ENCODE data around the gene ADD2. TPM values are rescaled to one million over a fixed set of nuclear protein-coding genes. Genes with fewer than 3 reads are reported as not detected.

The ADD2 gene
- total RNA-seq, 3 donors from 2014 or later = 4.8 to 13.7 (median 8.0) TPM

DNA sequence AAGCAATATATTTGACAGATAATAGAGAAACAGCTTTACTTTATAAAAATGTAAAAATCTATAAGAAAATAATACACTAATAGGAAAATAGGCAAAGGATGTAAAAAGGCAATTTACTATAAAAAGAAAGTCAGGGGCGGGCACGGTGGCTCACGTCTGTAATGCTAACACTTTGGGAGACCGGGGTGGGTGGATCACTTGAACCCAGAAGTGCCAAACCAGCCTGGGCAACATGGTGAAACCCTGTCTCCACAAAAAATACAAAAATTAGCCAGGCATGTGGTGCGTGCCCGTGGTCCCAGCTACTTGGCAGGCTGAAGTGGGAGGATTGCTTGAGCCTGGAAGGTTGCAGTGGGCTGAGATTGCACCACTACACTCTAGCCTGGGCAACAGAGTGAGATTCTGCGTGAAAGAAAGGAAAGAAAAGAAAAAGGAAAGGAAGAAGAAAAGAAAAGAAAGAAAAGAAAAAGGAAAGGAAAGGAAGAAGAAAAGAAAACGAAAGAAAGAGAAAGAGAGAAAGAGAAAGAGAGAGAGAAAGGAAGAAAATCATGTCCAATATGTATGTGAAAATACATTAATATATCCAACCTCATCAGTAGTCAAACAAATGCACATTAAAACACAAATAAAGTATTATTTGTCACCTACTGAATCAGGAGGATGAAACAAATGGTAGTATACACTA, 65.1 kb downstream of the ADD2 start:
- ATAC-seq = no peak
- H3K4me1 Mint-ChIP-seq (ENCODE audit: low read depth) = no peaks in the 10 kb centered on the region
- H3K27me3 Mint-ChIP-seq (ENCODE audit: low read depth) = peaks cover 2% of the 10 kb centered on the region
- no peaks in the 10 kb centered on the region for H3K36me3 Mint-ChIP-seq (ENCODE audit: insufficient read depth)
- no peak overlapping the region for H3K4me3 Mint-ChIP-seq
- DNase-seq = no peak
- no peaks in the 10 kb centered on the region for H3K9me3 Mint-ChIP-seq

DNA sequence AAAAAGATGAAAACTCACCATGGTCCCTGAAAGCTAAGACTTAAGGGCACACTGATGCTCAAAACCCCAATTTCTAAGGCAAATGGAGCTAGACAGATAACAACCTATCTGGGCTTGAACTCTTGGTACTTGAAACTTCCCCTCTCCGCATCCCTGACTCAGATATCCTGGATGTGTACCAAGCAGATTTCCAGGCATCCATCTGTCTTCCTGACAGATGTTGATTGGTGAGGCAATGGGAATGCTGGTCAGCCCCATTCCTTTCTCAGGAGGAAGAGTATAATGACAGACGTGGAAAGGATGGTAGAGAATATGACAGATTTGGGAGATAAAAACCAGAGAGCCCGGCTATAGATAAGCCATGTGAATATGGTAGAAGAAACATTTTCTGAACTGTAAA, 69.2 kb downstream of the ADD2 start:
- Mint-ChIP-seq H3K4me3 (no peak overlapping the region), H3K27me3 (ENCODE audit: low read depth) (peaks cover 7% of the 10 kb centered on the region)

GRCh38 chr2:70697603-70698383, 70.2 kb downstream of the ADD2 start:
- Mint-ChIP-seq H3K4me3 (no peak overlapping the region), H3K9me3 (no peaks in the 10 kb centered on the region), H3K4me1 (ENCODE audit: low read depth) (no peaks in the 10 kb centered on the region), H3K27me3 (ENCODE audit: low read depth) (peaks cover 7% of the 10 kb centered on the region), H3K36me3 (ENCODE audit: insufficient read depth) (no peaks in the 10 kb centered on the region)
- ATAC-seq (no peak), DNase-seq (no peak)

More for the DNA sequence above, 69.2 kb downstream of the ADD2 start:
- DNase-seq = no peak
- Mint-ChIP-seq H3K36me3 (ENCODE audit: insufficient read depth) (no peaks in the 10 kb centered on the region), H3K9me3 (no peaks in the 10 kb centered on the region), H3K4me1 (ENCODE audit: low read depth) (no peaks in the 10 kb centered on the region)
- ATAC-seq = no peak

DNA sequence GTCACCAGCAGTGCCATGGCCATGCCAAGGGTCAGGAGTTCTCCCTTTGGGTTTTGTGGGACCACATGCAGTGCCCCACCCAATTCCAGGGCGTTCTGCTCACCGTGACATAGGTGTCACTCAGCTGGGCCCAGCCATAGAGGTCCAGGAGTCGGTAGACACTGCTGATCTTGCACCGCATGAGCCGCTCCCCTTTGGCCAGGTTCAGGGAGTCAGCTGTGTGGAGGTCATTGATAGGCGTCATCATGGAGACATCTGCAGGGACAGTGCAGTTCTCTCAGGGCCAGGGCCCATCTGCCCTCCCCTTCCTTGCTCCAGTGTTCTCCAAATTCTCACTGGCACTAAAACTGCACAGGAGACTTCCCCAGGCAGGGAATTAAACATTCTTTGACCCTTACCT, 71.9 kb downstream of the ADD2 start:
- Mint-ChIP-seq H3K9me3 (no peaks in the 10 kb centered on the region), H3K4me3 (no peak overlapping the region), H3K36me3 (ENCODE audit: insufficient read depth) (no peaks in the 10 kb centered on the region), H3K27me3 (ENCODE audit: low read depth) (peaks cover 7% of the 10 kb centered on the region), H3K4me1 (ENCODE audit: low read depth) (no peaks in the 10 kb centered on the region)
- ATAC-seq = no peak
- DNase-seq = no peak

DNA sequence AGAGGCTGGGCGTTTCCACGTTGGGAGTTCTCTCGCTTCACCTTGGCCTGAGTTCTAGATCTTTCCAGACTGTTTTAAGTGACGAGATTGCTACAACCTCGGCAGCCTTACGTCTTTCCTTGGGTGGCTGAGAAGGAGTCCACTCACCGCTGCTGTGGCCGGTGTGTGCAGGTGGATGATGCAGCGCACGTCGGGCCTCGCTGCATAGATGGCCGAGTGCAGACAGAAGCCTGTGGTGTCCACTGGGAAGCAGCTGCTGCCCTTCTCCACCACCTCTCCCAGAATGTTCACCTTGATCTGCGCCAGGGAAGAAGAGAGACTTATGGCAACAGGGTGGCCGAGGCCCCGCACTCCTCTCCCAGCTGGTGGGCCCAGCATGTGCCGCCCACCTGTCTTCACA, 75.7 kb downstream of the ADD2 start:
- Mint-ChIP-seq H3K4me3 (no peak overlapping the region), H3K9me3 (no peaks in the 10 kb centered on the region), H3K27me3 (ENCODE audit: low read depth) (peaks cover 2% of the 10 kb centered on the region)

DNA sequence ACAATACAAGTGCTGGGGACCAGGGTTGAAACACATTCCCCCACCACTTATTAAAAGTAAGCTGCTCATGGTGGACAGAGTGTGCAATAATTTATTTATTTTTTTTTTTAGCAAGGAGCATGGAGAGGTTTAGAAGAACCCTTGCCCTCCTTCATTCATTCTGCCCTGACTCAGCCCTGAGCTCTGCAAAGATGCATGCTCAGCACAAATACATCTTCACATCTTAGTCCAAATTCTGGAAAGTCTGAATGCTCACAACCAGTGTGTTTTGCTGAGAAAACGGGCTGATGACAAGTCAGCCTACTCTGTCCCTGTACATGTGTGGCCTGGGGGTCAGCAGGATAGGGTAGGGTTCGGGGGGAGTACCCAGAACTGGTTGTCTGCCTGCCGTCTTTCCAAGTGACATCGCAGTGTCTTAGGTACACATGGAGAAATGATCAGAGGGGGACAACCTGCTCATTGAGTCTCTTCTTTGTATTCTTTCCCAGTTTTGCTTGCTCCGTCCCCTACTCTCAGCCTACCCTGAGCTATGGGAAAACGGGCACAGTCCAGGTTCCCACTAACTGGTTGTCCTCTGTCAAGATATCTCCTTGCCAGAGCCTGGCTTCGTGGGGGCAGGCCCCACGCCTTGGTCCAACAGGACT, 76.4 kb downstream of the ADD2 start:
- Mint-ChIP-seq H3K4me1 (ENCODE audit: low read depth) (no peaks in the 10 kb centered on the region), H3K27me3 (ENCODE audit: low read depth) (no peaks in the 10 kb centered on the region), H3K9me3 (no peaks in the 10 kb centered on the region), H3K36me3 (ENCODE audit: insufficient read depth) (no peaks in the 10 kb centered on the region), H3K4me3 (no peak overlapping the region)
- DNase-seq (no peak), ATAC-seq (no peak)

More for the DNA sequence above, 75.7 kb downstream of the ADD2 start:
- Mint-ChIP-seq H3K4me1 (ENCODE audit: low read depth) (no peaks in the 10 kb centered on the region), H3K36me3 (ENCODE audit: insufficient read depth) (no peaks in the 10 kb centered on the region)
- ATAC-seq (no peak), DNase-seq (no peak)

DNA sequence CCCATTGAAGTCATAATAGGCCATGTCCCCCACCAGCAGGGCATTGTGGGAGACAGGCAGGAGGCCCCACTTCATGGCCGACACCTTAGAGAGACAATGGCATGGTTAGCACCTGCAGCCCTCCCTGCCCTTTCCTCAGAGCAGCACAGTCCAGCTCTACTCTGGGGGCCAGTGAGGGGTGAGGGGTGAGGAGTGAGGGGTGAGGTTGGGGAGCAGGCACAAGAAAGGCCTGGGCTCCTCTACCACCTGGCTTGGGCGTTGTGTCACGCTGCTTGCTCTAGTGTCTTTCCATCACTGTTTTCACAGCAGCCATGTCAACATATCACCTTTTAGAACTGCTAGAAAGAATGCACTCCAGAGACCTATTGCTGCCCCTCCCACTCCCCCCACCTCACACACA, 77.2 kb downstream of the ADD2 start:
- Mint-ChIP-seq H3K27me3 (ENCODE audit: low read depth) (peaks cover 3% of the 10 kb centered on the region), H3K4me3 (no peak overlapping the region), H3K9me3 (no peaks in the 10 kb centered on the region), H3K4me1 (ENCODE audit: low read depth) (no peaks in the 10 kb centered on the region), H3K36me3 (ENCODE audit: insufficient read depth) (no peaks in the 10 kb centered on the region)
- DNase-seq (no peak), ATAC-seq (no peak)

GRCh38 chr2:70688427-70688826, 79.6 kb downstream of the ADD2 start:
- Mint-ChIP-seq H3K36me3 (ENCODE audit: insufficient read depth) (no peaks in the 10 kb centered on the region), H3K27me3 (ENCODE audit: low read depth) (peaks cover 3% of the 10 kb centered on the region), H3K9me3 (no peaks in the 10 kb centered on the region), H3K4me3 (no peak overlapping the region), H3K4me1 (ENCODE audit: low read depth) (no peaks in the 10 kb centered on the region)
- ATAC-seq (no peak), DNase-seq (no peak)

GRCh38 chr2:70687461-70687795, 80.6 kb downstream of the ADD2 start:
- H3K9me3 Mint-ChIP-seq = no peaks in the 10 kb centered on the region
- no peak overlapping the region for H3K4me3 Mint-ChIP-seq
- no peaks in the 10 kb centered on the region for H3K4me1 Mint-ChIP-seq (ENCODE audit: low read depth)
- no peak for DNase-seq
- H3K27me3 Mint-ChIP-seq (ENCODE audit: low read depth) = peaks cover 3% of the 10 kb centered on the region
- H3K36me3 Mint-ChIP-seq (ENCODE audit: insufficient read depth) = no peaks in the 10 kb centered on the region
- ATAC-seq = no peak

GRCh38 chr2:70686577-70687460, 81.2 kb downstream of the ADD2 start:
- Mint-ChIP-seq H3K4me3 (no peak overlapping the region), H3K27me3 (ENCODE audit: low read depth) (peaks cover 3% of the 10 kb centered on the region), H3K36me3 (ENCODE audit: insufficient read depth) (no peaks in the 10 kb centered on the region), H3K9me3 (no peaks in the 10 kb centered on the region), H3K4me1 (ENCODE audit: low read depth) (no peaks in the 10 kb centered on the region)
- DNase-seq (no peak), ATAC-seq (no peak)

DNA sequence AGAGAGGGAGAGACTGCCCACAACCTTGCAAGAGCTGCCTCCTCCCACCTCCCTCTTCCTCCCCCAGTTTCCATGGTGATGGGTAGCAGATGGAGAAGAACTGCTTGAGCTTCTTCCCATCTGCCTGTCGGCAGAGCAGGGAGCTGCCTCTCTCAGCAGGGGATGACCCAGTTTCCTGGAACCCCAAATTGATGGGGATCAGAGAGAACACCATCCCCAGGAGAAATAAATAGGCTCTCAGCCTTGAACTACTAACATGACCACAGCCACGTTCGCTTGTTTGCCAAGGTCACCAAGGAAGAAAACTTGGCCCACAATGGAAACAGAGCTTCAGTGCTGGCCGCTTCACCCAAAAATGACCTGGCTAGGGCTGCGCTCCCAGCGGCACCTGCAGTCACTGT, 82.2 kb downstream of the ADD2 start:
- ATAC-seq = no peak
- Mint-ChIP-seq H3K4me3 (no peak overlapping the region), H3K9me3 (no peaks in the 10 kb centered on the region), H3K36me3 (ENCODE audit: insufficient read depth) (no peaks in the 10 kb centered on the region), H3K4me1 (ENCODE audit: low read depth) (no peaks in the 10 kb centered on the region), H3K27me3 (ENCODE audit: low read depth) (peaks cover 3% of the 10 kb centered on the region)
- DNase-seq = no peak

GRCh38 chr2:70684846-70685622, 83.0 kb downstream of the ADD2 start:
- Mint-ChIP-seq H3K9me3 (no peaks in the 10 kb centered on the region), H3K27me3 (ENCODE audit: low read depth) (peaks cover 3% of the 10 kb centered on the region), H3K4me3 (no peak overlapping the region), H3K36me3 (ENCODE audit: insufficient read depth) (no peaks in the 10 kb centered on the region), H3K4me1 (ENCODE audit: low read depth) (no peaks in the 10 kb centered on the region)
- DNase-seq (no peak), ATAC-seq (no peak)

DNA sequence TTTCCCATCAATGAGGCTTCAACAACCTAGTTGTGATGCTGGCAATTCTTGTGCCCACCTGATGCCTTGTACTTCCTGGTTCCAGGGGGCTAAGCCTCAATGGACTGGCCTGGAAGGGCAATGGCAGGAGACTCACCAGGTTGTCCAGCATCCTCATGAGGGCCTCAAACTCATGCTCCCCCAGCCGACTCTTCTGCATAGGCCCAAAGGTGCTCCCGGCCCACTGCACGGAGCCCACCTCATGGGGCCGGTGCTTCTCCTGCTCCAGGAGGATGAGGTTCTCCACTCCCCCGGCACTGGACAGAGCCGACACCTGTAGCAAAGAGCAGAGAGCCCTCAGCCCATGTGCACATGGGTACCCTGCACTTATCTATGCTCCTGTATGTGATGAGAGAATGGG, 84.5 kb downstream of the ADD2 start:
- no peak for DNase-seq
- no peaks in the 10 kb centered on the region for H3K36me3 Mint-ChIP-seq (ENCODE audit: insufficient read depth)
- peaks cover 3% of the 10 kb centered on the region for H3K27me3 Mint-ChIP-seq (ENCODE audit: low read depth)
- ATAC-seq = no peak
- no peaks in the 10 kb centered on the region for H3K4me1 Mint-ChIP-seq (ENCODE audit: low read depth)
- no peaks in the 10 kb centered on the region for H3K9me3 Mint-ChIP-seq
- H3K4me3 Mint-ChIP-seq = no peak overlapping the region

DNA sequence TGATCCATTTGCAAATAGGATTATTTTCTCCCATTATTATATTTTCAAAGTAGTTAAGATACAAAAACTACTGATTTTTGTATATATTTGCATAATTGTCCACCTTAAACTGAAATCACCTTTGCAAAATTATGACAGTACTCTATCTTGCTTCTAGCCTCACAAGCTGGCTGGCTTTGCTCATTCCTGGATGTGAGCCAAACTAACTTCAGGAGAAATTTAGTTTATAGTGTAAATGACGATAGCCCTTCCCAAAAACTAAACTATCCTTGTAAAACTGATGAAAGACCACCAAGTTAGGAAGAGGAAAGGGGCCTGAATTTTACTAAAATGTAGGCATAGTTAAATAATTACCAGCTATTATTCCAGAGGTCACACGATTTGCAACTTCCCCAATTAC, 87.3 kb downstream of the ADD2 start:
- H3K9me3 Mint-ChIP-seq = no peaks in the 10 kb centered on the region
- no peak for DNase-seq
- no peak overlapping the region for H3K4me3 Mint-ChIP-seq
- H3K36me3 Mint-ChIP-seq (ENCODE audit: insufficient read depth) = no peaks in the 10 kb centered on the region
- no peak for ATAC-seq
- H3K4me1 Mint-ChIP-seq (ENCODE audit: low read depth) = no peaks in the 10 kb centered on the region
- no peaks in the 10 kb centered on the region for H3K27me3 Mint-ChIP-seq (ENCODE audit: low read depth)
